GM12801 (cell line): ENCODE data around the gene MAN2B2.

Experiments used
- CTCF ChIP-seq: IDR thresholded peaks from one replicate; pipeline ENCODE4 v1.5.1; 2011; ENCODE audit warnings: control low read depth; ENCODE audit not compliant: insufficient read length; ENCODE audit errors: extremely low read depth

The MAN2B2 gene

DNA sequence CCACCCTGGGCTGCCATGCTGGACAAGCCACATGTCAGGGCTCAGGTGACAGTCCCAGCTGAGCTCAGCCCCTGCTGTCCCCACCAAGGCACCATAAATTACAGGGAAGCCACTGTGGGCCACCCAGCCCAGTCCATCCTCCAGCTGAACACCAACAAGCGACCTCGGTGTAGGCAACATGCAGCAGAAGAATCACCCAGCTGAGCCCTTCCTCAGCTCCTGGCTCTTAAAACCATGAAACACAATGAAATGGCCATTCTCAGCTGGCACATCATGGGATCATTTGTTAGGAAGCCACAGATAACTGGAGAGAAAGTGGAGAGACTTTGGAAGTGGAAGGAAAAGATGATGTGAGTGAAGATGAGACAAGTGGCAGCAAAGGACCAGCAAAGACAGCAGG, 23.3 kb upstream of the MAN2B2 start:
- no peak for TF ChIP-seq CTCF

DNA sequence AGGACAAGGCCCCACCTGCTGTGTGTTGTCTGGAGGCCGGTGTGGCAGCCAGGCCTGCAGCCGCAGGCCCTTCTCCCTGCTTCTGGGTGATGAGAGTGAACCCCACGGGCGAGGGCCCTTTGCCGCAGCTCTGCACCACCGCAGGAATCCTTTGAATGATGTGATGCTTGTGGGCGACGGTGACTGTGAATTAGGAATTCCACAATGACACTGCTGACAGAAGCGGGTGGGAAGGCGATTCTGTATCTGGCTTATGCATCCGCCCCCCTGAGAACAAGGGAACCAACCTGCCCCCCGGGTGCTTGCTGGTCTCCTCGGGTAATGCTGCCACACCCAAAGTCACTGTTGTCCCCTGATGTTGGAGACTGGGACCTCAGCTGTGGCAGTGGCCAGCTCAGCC, 19.5 kb upstream of the MAN2B2 start:
- no peak for TF ChIP-seq CTCF

DNA sequence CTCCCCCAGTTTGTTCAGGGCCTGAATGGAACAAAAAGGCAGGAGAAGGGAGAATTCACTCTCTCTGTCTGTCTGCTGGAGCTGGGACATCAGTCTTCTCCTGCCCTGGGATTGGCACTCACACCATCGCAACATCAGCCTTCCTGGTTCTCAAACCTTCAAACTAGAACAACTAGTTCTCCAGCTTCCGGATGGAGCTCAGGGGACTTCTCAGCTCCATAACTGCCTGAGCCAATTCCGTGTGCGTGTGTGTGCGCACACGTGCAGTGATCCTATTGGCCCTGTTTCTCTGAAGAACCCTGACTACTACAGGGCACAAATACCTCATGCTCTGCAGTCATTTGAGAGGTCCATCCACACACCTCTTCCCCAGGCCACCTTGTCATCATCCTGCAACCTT, 18.7 kb upstream of the MAN2B2 start:
- no peak for TF ChIP-seq CTCF

- TF ChIP-seq CTCF = no peak
These were observed 17.8 kb upstream of the MAN2B2 start for GRCh38 chr4:6557185-6557584.

DNA sequence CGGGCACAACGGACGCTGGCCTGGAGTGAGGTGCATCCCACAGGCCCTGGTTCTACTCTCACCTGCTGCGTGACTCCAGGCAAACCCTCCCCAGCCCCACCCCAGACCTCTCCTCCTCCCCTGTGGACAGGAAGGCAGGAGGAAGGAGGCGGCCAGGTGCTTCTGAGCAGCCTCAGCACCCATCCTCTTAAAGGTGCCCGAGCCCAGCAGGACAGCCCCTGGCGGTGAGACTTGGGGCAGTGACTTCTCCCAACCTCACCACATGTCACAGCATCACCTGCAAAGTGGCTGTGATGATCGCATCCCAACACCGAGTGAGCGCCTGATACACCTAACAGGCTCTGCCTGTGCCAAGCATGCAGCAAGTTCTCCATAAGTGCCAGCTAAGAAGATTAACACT, 17.1 kb upstream of the MAN2B2 start:
- TF ChIP-seq CTCF = no peak

DNA sequence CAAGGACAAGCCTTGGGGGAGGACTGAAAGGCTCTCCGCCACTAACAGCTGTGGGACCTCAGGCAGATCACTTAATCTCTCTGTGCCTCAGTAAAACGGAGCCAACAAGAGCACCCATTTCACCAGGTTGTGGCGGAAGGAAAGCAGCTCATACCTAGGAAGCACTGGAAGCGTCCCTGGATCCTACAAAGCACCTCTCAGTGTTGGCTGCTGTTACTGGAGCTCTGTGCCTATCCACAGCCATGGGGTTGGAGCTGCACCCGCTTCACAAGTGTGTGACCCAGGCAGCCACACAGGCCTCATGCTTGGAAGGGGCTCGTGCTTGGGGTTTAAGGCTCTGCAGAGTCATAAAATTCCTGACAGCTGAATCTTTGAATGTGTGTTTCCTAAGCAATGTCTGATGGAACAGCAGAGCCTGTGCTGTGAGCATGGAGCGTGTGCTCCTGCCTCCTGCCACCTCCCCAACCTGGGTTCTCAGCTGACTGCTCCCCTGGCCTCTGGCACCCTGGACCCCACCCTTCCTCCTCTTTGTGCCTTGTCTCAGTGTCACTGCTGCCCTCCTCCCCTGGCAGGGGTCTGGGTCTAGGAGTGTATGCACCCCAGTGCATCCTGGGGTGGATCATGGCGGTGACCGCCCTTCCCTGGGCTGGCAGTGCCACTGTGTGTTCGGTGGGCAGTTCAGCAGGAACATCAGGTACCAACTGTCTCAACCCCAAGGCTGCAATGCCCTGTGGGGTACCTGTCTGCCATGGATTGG, 14.4 kb upstream of the MAN2B2 start:
- no peak for TF ChIP-seq CTCF

DNA sequence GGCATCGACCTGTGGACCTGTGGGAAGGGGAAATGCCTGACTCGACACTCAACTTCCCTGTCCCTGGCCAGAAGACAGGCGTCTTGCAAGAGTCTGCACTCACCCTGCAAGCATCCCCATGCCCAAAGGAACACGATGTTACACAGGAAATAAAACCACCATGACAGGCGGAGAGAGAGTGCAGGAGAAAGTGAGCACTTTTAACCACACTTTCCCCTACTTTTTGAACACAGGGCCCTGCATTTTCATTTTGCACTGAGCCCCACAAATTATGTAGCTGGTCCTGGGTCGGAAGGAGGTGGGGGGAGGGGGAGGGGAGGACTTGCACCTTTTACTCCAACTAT, 13.8 kb upstream of the MAN2B2 start:
- TF ChIP-seq CTCF = no peak
